PC-3 (cell line): ENCODE results near the gene FGF12. TPM values are rescaled to one million over a fixed set of nuclear protein-coding genes. Genes with fewer than 3 reads are reported as not detected.

Experiments
- ATAC-seq: fragments of 200-7000 bp; cut with Tn5 transposase; 2 replicates; pipeline ENCODE4 v1.9.1; 2020; ENCODE audit warnings: mild to moderate bottlenecking, moderate library complexity
- BruUV-seq: library from RNA; stranded (reverse); fragments of 400-500 nt; replicated peaks from 2 replicates; lab custom pipeline; 2021; lab: Mats Ljungman, UMichigan
- CTCF ChIA-PET: fragments of 300-600 bp; sonication (Branson Sonifier 250); formaldehyde crosslinking; loops from one replicate; lab custom pipeline; 2022; ENCODE audit warnings: antibody characterized with exemption; lab: Charles Lee
- POLR2A ChIA-PET: fragments of 300-600 bp; sonication (Branson Sonifier 250); formaldehyde crosslinking; loops from one replicate; lab custom pipeline; 2022; ENCODE audit warnings: antibody characterized with exemption; ENCODE audit not compliant: unreplicated experiment; lab: Charles Lee
- DNase-seq: peaks from one replicate; pipeline ENCODE4 v3.0.0-alpha.2; 2015
- H2AFZ ChIP-seq: fragments of 300-600 bp; sonication (generic); 2 replicates; pipeline ENCODE4 v1.6.0; 2016; ENCODE audit warnings: antibody characterized with exemption, low read length
- H3F3A ChIP-seq: fragments of 300-600 bp; sonication (generic); one replicate; pipeline ENCODE4 v1.6.0; 2017; ENCODE audit warnings: antibody characterized with exemption, low read length, control low read depth, mild to moderate bottlenecking; ENCODE audit not compliant: unreplicated experiment
- H3K27ac ChIP-seq: fragments of 300-600 bp; sonication (generic); 2 replicates; pipeline ENCODE4 v1.5.1; 2016; ENCODE audit warnings: mild to moderate bottlenecking, low read length
- H3K27me3 ChIP-seq: fragments of 300-600 bp; sonication (generic); 2 replicates; pipeline ENCODE4 v1.6.1; 2016; ENCODE audit warnings: low read length, mixed read lengths
- H3K36me3 ChIP-seq: fragments of 300-600 bp; sonication (generic); 2 replicates; pipeline ENCODE4 v1.6.1; 2016; ENCODE audit warnings: low read depth, mixed run types, low read length, mixed read lengths
- H3K4me1 ChIP-seq: fragments of 300-600 bp; sonication (generic); 2 replicates; pipeline ENCODE4 v1.5.1; 2016; ENCODE audit warnings: low read length; ENCODE audit not compliant: insufficient read depth
- H3K4me2 ChIP-seq: fragments of 300-600 bp; sonication (generic); 2 replicates; pipeline ENCODE4 v1.6.0; 2016; ENCODE audit warnings: low read length
- H3K4me3 ChIP-seq: fragments of 300-600 bp; sonication (generic); 2 replicates; pipeline ENCODE4 v1.5.1; 2016; ENCODE audit warnings: mild to moderate bottlenecking, low read length, mixed read lengths
- H3K79me2 ChIP-seq: fragments of 300-600 bp; sonication (generic); 2 replicates; pipeline ENCODE4 v1.6.1; 2017; ENCODE audit warnings: low read length, mixed read lengths
- H3K9ac ChIP-seq: fragments of 300-600 bp; sonication (generic); 2 replicates; pipeline ENCODE4 v1.6.0; 2016; ENCODE audit warnings: mild to moderate bottlenecking, low read length
- H3K9me2 ChIP-seq: fragments of 300-600 bp; sonication (generic); replicated peaks from 2 replicates; pipeline ENCODE4 v1.6.1; 2016; ENCODE audit warnings: mixed run types, low read length, mixed read lengths
- H3K9me3 ChIP-seq: fragments of 300-600 bp; sonication (generic); 2 replicates; pipeline ENCODE4 v1.6.1; 2016; ENCODE audit warnings: low read length, mixed read lengths
- H4K20me1 ChIP-seq: fragments of 300-600 bp; sonication (generic); 2 replicates; pipeline ENCODE4 v1.6.1; 2016; ENCODE audit warnings: low read length, mixed read lengths
- EZH2 ChIP-seq: fragments of 300-600 bp; sonication (generic); IDR thresholded peaks from one replicate; pipeline ENCODE4 v1.6.1; 2017; ENCODE audit warnings: antibody characterized with exemption, mild to moderate bottlenecking, low read length; ENCODE audit not compliant: unreplicated experiment
- EZH2phosphoT487 ChIP-seq: fragments of 300-600 bp; sonication (generic); IDR thresholded peaks from 2 replicates; pipeline ENCODE4 v1.6.1; 2018; ENCODE audit warnings: mild to moderate bottlenecking, antibody characterized with exemption, low read length, borderline replicate concordance
- intact Hi-C: fragments of 100-400 bp; cut with micrococcal nuclease; formaldehyde crosslinking; loops from 2 replicates; pipeline ENCODE4 v1.9.0; 2023
- total RNA-seq: library from RNA; depleted of rRNA; stranded (reverse); fragments of >200 nt; gene quantifications from 2 replicates; pipeline ENCODE4 v1.2.3, GENCODE V29; 2014
- TF ChIP-seq, protein P1 (sequence below): fragments of 300-600 bp; sonication (generic); conservative IDR thresholded peaks from 2 replicates; pipeline ENCODE4 v1.5.1; 2017; ENCODE audit warnings: antibody characterized with exemption, low read depth, mild to moderate bottlenecking, low read length

Gene FGF12
- total RNA-seq, 1 experiment from 2014 or later = not detected

DNA sequence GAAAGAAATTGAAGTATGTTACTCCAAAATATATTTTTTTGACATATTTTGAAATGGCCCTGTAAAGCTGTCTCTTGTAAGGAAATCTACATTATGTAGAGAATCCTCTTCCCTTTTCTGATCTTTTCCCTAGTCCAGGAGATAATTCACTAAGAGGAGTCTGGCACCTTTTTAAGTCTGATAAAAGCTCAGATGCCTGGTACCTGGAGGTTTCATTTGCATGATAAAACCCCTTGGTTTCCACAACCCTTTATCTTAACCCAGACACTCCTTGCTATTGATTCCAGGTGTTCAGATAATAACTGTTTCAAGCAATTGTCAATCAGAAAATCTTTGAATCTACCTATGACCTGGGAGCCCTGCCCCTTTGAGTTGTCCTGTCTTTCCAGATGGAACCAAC is 26.5 kb downstream of the FGF12 start:
- CTCF ChIA-PET = no interaction called here
- Histone ChIP-seq H3K4me3 (no peak overlapping the region), H2AFZ (no peak overlapping the region), H3K27ac (no peak overlapping the region), H3K9me2 (no peaks in the 10 kb centered on the region), H3F3A (no peaks in the 10 kb centered on the region), H3K9ac (no peak overlapping the region), H3K36me3 (no peaks in the 10 kb centered on the region), H3K79me2 (no peaks in the 10 kb centered on the region), H3K4me1 (no peaks in the 10 kb centered on the region), H3K9me3 (no peaks in the 10 kb centered on the region), H3K27me3 (peaks cover 52% of the 10 kb centered on the region; the same call in 1 of the 2 replicates), H4K20me1 (no peaks in the 10 kb centered on the region), H3K4me2 (no peak overlapping the region)
- intact Hi-C loops = no loop called here
- TF ChIP-seq EZH2 (no peak), EZH2phosphoT487 (no peak)
- TF ChIP-seq, protein P1, sequence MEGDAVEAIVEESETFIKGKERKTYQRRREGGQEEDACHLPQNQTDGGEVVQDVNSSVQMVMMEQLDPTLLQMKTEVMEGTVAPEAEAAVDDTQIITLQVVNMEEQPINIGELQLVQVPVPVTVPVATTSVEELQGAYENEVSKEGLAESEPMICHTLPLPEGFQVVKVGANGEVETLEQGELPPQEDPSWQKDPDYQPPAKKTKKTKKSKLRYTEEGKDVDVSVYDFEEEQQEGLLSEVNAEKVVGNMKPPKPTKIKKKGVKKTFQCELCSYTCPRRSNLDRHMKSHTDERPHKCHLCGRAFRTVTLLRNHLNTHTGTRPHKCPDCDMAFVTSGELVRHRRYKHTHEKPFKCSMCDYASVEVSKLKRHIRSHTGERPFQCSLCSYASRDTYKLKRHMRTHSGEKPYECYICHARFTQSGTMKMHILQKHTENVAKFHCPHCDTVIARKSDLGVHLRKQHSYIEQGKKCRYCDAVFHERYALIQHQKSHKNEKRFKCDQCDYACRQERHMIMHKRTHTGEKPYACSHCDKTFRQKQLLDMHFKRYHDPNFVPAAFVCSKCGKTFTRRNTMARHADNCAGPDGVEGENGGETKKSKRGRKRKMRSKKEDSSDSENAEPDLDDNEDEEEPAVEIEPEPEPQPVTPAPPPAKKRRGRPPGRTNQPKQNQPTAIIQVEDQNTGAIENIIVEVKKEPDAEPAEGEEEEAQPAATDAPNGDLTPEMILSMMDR = no peak
- no peak for DNase-seq
- BruUV-seq = no TSS peak
- ATAC-seq = no peak
- POLR2A ChIA-PET = no interaction called here

DNA sequence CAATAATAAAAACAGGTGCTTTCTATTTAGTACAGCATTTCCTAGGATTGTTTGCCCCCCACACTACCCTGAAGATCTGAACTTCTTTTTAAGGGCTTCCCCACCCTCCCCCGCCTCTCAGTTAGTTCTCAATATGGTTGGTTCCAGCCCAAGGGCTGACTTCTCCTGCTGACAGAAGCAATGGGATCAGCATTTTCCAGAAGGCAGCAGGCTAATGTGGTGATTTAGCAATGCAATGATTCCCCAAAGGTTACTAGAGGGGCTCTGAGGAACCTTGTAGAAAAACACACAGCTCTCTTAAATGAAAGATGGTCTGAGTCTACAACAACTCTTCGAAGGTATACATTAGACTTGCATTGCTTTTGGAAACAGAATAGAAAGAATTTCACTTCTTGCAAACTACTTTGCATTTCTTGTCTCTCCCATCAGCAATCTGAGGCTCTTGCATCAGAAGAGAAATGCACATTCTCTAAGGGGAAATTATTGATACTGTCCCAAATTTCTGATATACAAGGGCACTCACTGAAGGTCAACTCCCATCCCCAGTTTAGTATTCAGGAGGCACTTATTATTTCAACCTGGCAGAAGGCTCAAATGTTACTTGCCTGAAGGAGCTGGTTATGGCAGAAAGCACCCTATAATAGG is 30.3 kb downstream of the FGF12 start:
- H3K9ac ChIP-seq = no peak overlapping the region
- H3K27me3 ChIP-seq = peaks cover 44% of the 10 kb centered on the region; the same call in 1 of the 2 replicates
- no peaks in the 10 kb centered on the region for H3K9me2 ChIP-seq
- H3K4me3 ChIP-seq = no peak overlapping the region
- no peak for ATAC-seq
- no peak overlapping the region for H3K4me2 ChIP-seq
- H3F3A ChIP-seq = no peaks in the 10 kb centered on the region
- no TSS peak for BruUV-seq
- TF ChIP-seq, protein P1 = no peak
- no peak for TF ChIP-seq EZH2phosphoT487
- no peak for TF ChIP-seq EZH2
- intact Hi-C loops = no loop called here
- H3K79me2 ChIP-seq = no peaks in the 10 kb centered on the region
- no peaks in the 10 kb centered on the region for H3K9me3 ChIP-seq
- ChIA-PET POLR2A (no interaction called here), CTCF (no interaction called here)
- H4K20me1 ChIP-seq = no peaks in the 10 kb centered on the region
- H3K36me3 ChIP-seq = no peaks in the 10 kb centered on the region
- H2AFZ ChIP-seq = no peak overlapping the region
- DNase-seq = no peak
- no peaks in the 10 kb centered on the region for H3K4me1 ChIP-seq
- H3K27ac ChIP-seq = no peak overlapping the region

DNA sequence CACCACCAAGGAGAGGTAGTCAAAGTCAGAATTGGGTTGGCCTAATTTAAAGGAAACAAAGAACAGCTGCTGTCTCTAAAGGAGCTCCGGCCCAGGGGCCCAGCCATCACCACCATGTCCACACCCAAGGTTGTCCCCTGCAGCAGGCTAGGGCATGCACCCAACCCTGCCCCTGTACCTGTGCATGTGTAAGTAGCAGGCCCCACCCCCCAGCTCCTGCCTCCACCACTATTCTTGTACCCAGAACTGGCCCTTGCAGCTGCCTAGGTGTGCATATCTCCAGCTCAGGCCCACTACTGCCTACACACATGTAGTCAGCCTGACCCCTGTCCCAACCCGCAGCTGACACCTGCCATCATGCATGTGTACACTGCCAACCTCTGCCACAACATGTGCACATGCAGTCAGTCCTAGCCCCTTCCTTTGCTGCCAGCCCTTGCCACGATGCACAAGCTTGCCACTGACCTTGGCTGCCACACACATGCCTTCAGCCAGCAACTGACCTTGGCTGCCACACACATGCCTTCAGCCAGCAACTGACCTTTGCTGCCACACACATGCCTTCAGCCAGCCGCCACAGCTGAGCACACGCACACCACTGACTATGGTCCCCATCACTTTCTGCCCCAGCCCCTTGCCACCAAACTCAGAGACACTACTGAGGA is 39.7 kb downstream of the FGF12 start:
- no peaks in the 10 kb centered on the region for H3K9me2 ChIP-seq
- H3K9ac ChIP-seq = no peak overlapping the region
- H2AFZ ChIP-seq = no peak overlapping the region
- ATAC-seq (no peak), DNase-seq (no peak)
- H3K4me3 ChIP-seq = no peak overlapping the region
- H3K36me3 ChIP-seq = no peaks in the 10 kb centered on the region
- POLR2A ChIA-PET = no interaction called here
- H3F3A ChIP-seq = no peaks in the 10 kb centered on the region
- intact Hi-C loops = no loop called here
- H3K4me1 ChIP-seq = no peaks in the 10 kb centered on the region
- BruUV-seq = no TSS peak
- H3K4me2 ChIP-seq = no peak overlapping the region
- peaks cover 58% of the 10 kb centered on the region for H3K27me3 ChIP-seq
- H3K79me2 ChIP-seq = no peaks in the 10 kb centered on the region
- no peaks in the 10 kb centered on the region; the same call in 1 of the 2 replicates for H3K9me3 ChIP-seq
- CTCF ChIA-PET = no interaction called here
- H3K27ac ChIP-seq = no peak overlapping the region
- TF ChIP-seq, protein P1 = no peak
- TF ChIP-seq EZH2phosphoT487 (no peak), EZH2 (no peak)
- H4K20me1 ChIP-seq = no peaks in the 10 kb centered on the region
